HCT116 (cell line): ENCODE measurements around the gene GRIK3. TPM values are rescaled to one million over a fixed set of nuclear protein-coding genes. Genes with fewer than 3 reads are reported as not detected.

ENCODE experiments used
- ATAC-seq: fragments of 200-7000 bp; cut with Tn5 transposase; 2 replicates; pipeline ENCODE4 v1.9.1; 2020; ENCODE audit warnings: mild to moderate bottlenecking, moderate library complexity
- BruUV-seq: library from RNA; stranded (reverse); fragments of 400-500 nt; replicated peaks from 2 replicates; lab custom pipeline; 2021; lab: Mats Ljungman, UMichigan
- CTCF ChIA-PET: fragments of 300-600 bp; sonication (Branson Sonifier 250); formaldehyde crosslinking; loops from one replicate; lab custom pipeline; 2021; ENCODE audit warnings: antibody characterized with exemption; lab: Charles Lee
- POLR2A ChIA-PET: fragments of 300-600, 350-600 bp; sonication (Branson Sonifier 250); formaldehyde crosslinking; loops from one replicate; lab custom pipeline; 2021; ENCODE audit warnings: antibody characterized with exemption; lab: Charles Lee
- RAD21 ChIA-PET, 2 experiments: fragments of 300-600 bp; sonication (Branson Sonifier 250); formaldehyde crosslinking; loops; one replicate each; lab custom pipeline; 2023; ENCODE audit warnings: low total read pairs in 2 of 2; ENCODE audit not compliant: uncharacterized antibody in 2 of 2, unreplicated experiment in 2 of 2, low non-redundant PET in 1 of 2; lab: Charles Lee
- DNase-seq: peaks from one replicate; pipeline ENCODE4 v3.0.0-alpha.2; 2010; ENCODE audit warnings: low read depth, low spot score
- H2AFZ ChIP-seq: fragments of 200-600 bp; shearing (Covaris generic), sonication (generic); 2 replicates; pipeline ENCODE4 v1.6.1; 2017; ENCODE audit warnings: low read depth, mixed run types, mixed read lengths, antibody characterized with exemption, low read length; ENCODE audit not compliant: poor library complexity, severe bottlenecking
- H3K27ac ChIP-seq: 2 replicates; pipeline ENCODE4 v1.5.1; 2012; ENCODE audit warnings: low read depth, low read length
- H3K27me3 ChIP-seq: fragments of 200-600 bp; sonication (generic); 2 replicates; pipeline ENCODE4 v1.6.1; 2016; ENCODE audit warnings: mixed run types, low read length, mixed read lengths; ENCODE audit not compliant: insufficient read depth
- H3K36me3 ChIP-seq, 2 experiments: fragments of 200-500 bp in 1 of 2; fragments of 200-600 bp in 1 of 2; sonication (Bioruptor generic) in 1 of 2; sonication (generic) in 1 of 2; 2 replicates each; pipeline versions ENCODE4 v1.5.1 to v1.6.1; 2014 to 2016; ENCODE audit warnings: low read length in 2 of 2, inconsistent platforms in 1 of 2, mixed read lengths in 1 of 2, mixed run types in 1 of 2; ENCODE audit not compliant: insufficient read depth in 2 of 2, control insufficient read depth in 1 of 2
- H3K4me1 ChIP-seq, 2 experiments: fragments of 200-600 bp in 1 of 2; sonication (generic) in 1 of 2; 2 replicates each; pipeline versions ENCODE4 v1.5.1 to v1.6.1; 2012 to 2017; ENCODE audit warnings: low read length in 2 of 2, inconsistent platforms in 1 of 2, mild to moderate bottlenecking in 1 of 2, mixed read lengths in 1 of 2, mixed run types in 1 of 2, moderate library complexity in 1 of 2; ENCODE audit not compliant: insufficient read depth in 2 of 2, control insufficient read depth in 1 of 2
- H3K4me2 ChIP-seq: fragments of 200-600 bp; sonication (generic); 2 replicates; pipeline ENCODE4 v1.6.1; 2017; ENCODE audit warnings: mixed run types, low read length, mixed read lengths
- H3K4me3 ChIP-seq, 2 experiments: fragments of 200-600 bp in 1 of 2; sonication (generic) in 1 of 2; replicated peaks in 1 of 2; 2 replicates each; pipeline ENCODE4 v1.5.1; 2011 to 2016; ENCODE audit warnings: low read length in 2 of 2, control low read depth in 1 of 2, low read depth in 1 of 2, mild to moderate bottlenecking in 1 of 2, mixed read lengths in 1 of 2, mixed run types in 1 of 2
- H3K79me2 ChIP-seq: fragments of 200-600 bp; sonication (generic); 2 replicates; pipeline ENCODE4 v1.6.1; 2017; ENCODE audit warnings: mild to moderate bottlenecking, mixed run types, low read length, moderate library complexity, mixed read lengths; ENCODE audit not compliant: insufficient read depth
- H3K9ac ChIP-seq: fragments of 200-600 bp; sonication (generic); 2 replicates; pipeline ENCODE4 v1.6.1; 2016; ENCODE audit warnings: low read length, mixed read lengths
- H3K9me2 ChIP-seq: fragments of 200-600 bp; sonication (generic), shearing (Covaris generic); 2 replicates; pipeline ENCODE4 v1.6.1; 2017; ENCODE audit warnings: mixed run types, mild to moderate bottlenecking, moderate library complexity; ENCODE audit not compliant: insufficient read depth
- H3K9me3 ChIP-seq, 2 experiments: fragments of 200-500 bp in 1 of 2; fragments of 200-600 bp in 1 of 2; sonication (Bioruptor generic) in 1 of 2; sonication (generic) in 1 of 2; 2 replicates each; pipeline ENCODE4 v1.6.1; 2014 to 2017; ENCODE audit warnings: low read length in 2 of 2, mixed read lengths in 2 of 2, inconsistent platforms in 1 of 2, low read depth in 1 of 2, mild to moderate bottlenecking in 1 of 2, mixed run types in 1 of 2, moderate library complexity in 1 of 2; ENCODE audit not compliant: control insufficient read depth in 1 of 2, insufficient read depth in 1 of 2
- H4K20me1 ChIP-seq: fragments of 200-600 bp; sonication (generic), shearing (Covaris generic); 2 replicates; pipeline ENCODE4 v1.6.1; 2017; ENCODE audit warnings: mixed run types, mild to moderate bottlenecking, moderate library complexity; ENCODE audit not compliant: insufficient read depth
- CTCF ChIP-seq, 3 experiments: fragments of 200-600 bp in 1 of 3; sonication (generic) in 1 of 3; IDR thresholded peaks in 2 of 3; conservative IDR thresholded peaks in 1 of 3; 2 replicates each; pipeline ENCODE4 v1.5.1; 2012 to 2017; ENCODE audit warnings: low read depth in 2 of 3, low read length in 2 of 3, antibody characterized with exemption in 1 of 3, borderline replicate concordance in 1 of 3, control low read depth in 1 of 3, mild to moderate bottlenecking in 1 of 3, mixed read lengths in 1 of 3, mixed run types in 1 of 3, moderate library complexity in 1 of 3; ENCODE audit not compliant: insufficient read depth in 1 of 3
- ELF1 ChIP-seq: IDR thresholded peaks from 2 replicates; pipeline ENCODE4 v1.6.1; 2012; ENCODE audit warnings: low read depth, borderline replicate concordance
- RAD21 ChIP-seq: IDR thresholded peaks from 2 replicates; pipeline ENCODE4 v1.6.1; 2012; ENCODE audit warnings: low read depth, mild to moderate bottlenecking
- TCF7L2 ChIP-seq: IDR thresholded peaks from 2 replicates; pipeline ENCODE4 v1.7.0; 2011; ENCODE audit warnings: borderline replicate concordance, inconsistent platforms; ENCODE audit not compliant: insufficient read depth, insufficient read length; ENCODE audit errors: extremely low read depth
- intact Hi-C: fragments of 100-400 bp; cut with micrococcal nuclease; formaldehyde crosslinking; loops from 2 replicates; pipeline ENCODE4 v1.10.0; 2022
- total RNA-seq: library from RNA; stranded (reverse); gene quantifications from one replicate; pipeline ENCODE4 v1.2.1, GENCODE V29; 2021; ENCODE audit not compliant: unreplicated experiment

GRIK3 gene
- total RNA-seq, 1 experiment from 2014 or later, result not detected

DNA sequence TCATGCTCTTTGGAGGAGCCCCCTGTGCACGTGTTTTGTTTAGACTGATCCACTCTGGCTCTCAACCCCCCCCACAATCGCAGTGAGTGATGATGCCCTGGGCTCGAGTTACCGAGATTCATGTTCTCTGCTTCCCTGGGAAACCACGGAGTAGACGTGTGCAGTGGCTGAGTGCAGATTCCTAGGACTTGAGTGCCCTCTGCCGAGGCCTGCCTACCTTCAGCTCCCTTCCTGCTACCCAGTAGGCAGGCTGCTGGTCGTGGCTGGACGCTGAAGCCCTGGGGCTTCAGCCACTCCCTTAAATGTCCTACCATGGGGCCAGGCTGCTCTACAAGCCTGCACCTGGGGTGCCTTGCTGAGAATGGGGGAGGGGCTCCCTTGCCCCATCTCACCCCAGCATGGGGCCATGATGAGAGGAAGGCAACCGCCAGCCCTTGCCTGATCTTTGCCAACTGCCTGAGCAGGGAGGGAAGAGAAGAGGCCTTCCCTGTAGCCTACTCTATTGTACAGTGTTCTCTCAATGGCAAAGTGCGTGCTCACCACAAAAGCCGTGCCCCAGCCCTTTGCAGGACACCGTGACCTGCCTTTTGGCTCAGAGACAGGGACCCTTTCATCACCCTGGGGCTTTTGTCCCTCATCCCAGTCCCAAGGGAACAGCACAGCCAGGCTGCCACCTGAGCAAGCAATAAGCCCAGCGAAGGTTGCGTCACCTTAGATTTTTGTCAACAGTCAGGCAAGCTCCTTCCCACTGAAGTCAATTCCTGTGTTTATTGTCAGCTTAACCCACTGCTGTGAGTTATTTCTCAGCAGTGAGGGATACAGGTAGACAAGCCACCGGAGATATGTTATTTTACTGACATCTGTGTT is 4.1 kb upstream of the GRIK3 start:
- Histone ChIP-seq H3K27me3 (peaks cover 38% of the 10 kb centered on the region), H3K27ac (no peak overlapping the region), H3K4me3 (no peak overlapping the region), H3K9ac (no peak overlapping the region), H3K4me1 (no peaks in the 10 kb centered on the region), H3K79me2 (no peaks in the 10 kb centered on the region), H4K20me1 (no peaks in the 10 kb centered on the region), H3K9me2 (no peaks in the 10 kb centered on the region), H3K4me2 (no peak overlapping the region), H3K36me3 (no peaks in the 10 kb centered on the region), H3K9me3 (no peaks in the 10 kb centered on the region), H2AFZ (no peak overlapping the region)
- ChIA-PET CTCF (interaction anchor here (1.2 to 1.3 kb wide), 2 partner anchors 429 to 463 kb away, joined by 5 read pairs; no protein-coding TSS in a partner anchor), RAD21 (interaction anchor here in 1 of 2 experiments (0.6 kb wide), 1 partner anchor 95 kb away, joined by 3 read pairs; no protein-coding TSS in a partner anchor), POLR2A (no interaction called here)
- intact Hi-C loops, result loop anchor here (5.0 kb wide), 1 partner anchor 431 kb away; no protein-coding TSS in a partner anchor
- peak; percentile 70 for ATAC-seq
- no TSS peak for BruUV-seq
- DNase-seq, result peak; percentile 7
- TF ChIP-seq CTCF (IDR thresholded peaks at IDR 0.05 in 2 of 3, conservative IDR thresholded peaks at IDR 0.05 in 1 of 3; ENCODE audit: borderline replicate concordance in 1 of 3, insufficient read depth in 1 of 3, low read depth in 2 of 3, low read length in 2 of 3), result peak; percentile 30 to 31 (median 30); a peak in 3 of 6 replicates
- TF ChIP-seq TCF7L2, result no peak
- peak; percentile 56 for TF ChIP-seq RAD21
- TF ChIP-seq ELF1, result no peak
- TF ChIP-seq, all 23 proteins: peak for 2
